ENCODE results near the gene HCFC1.

DNA sequence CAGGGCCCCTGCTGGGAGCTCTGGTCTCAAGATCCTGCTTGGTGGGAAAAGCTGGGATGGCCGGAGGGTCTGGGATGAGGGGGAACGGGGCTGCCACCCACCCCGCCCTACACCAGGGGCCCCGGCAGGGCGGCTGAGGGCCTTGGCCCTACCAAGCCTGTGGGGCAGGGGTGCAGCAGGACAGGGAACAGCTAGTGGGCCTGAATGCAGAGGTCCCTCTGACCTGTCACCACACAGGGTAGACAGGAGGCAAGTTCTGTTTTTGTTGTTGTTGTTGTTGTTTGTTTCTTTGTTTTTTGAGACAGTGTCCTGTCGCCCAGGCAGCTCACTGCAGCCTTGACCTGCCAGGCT, 26.8 kb downstream of the HCFC1 start:
- TF ChIP-seq CTCF (IDR thresholded peaks at IDR 0.05; ENCODE audit: insufficient read depth, low read depth, low read length) (no peak), EZH2 (IDR thresholded peaks at IDR 0.05; ENCODE audit: insufficient read depth, low read length) (no peak)
